Hematopoietic multipotent progenitor cell treated with erythropoietin and hydrocortisone succinate and interleukin-3 and kit ligand, for 6 days (in vitro differentiated cells): ENCODE measurements around the gene MTPN.

ENCODE experiments used
- DNase-seq: peaks from one replicate; pipeline ENCODE4 v3.0.0-alpha.2; 2015

Gene MTPN

GRCh38 chr7:135950972-135951371, 26.2 kb downstream of the MTPN start:
- no peak for DNase-seq

- no peak for DNase-seq
Observed at GRCh38 chr7:135950429-135950828, 26.7 kb downstream of the MTPN start.

- no peak for DNase-seq
Observed at GRCh38 chr7:135946289-135947055, 30.7 kb downstream of the MTPN start.

- DNase-seq: peak; percentile 68
Observed at GRCh38 chr7:135944753-135945152, 32.4 kb downstream of the MTPN start.

DNA sequence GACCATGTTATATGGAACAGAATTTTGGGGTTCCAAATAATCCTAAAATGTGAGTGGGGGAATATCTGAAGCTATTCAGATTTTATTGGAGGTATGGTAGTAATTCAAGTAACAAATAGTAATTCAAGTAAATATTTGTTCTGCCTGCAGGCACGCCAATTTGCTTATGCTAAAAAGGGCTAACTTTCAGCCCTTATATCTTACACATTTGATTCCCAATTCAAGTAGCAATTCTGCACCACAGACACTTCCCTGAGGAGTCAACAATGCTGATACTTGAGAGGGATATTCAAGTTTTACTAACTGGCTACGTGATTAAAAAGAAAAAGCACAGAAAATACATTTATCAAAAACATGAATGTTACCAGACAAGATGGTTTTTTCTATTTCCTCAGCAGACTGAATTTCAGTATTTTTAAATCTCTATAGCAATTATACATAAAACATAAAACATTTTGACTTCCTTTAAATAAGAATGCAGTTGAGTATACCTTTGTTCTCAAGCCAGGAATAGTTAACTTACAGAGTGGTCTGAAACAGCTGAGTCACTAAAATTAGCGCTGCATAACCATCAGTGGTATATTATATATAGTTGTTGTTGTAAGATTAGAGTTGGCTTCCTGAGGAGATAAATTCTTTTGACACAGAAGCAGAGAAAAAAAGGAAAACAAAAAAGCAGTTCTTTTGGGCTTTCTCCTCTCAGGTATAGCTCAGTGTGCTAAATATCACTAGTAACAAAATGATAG, 33.9 kb downstream of the MTPN start:
- DNase-seq: peak; percentile 81

DNA sequence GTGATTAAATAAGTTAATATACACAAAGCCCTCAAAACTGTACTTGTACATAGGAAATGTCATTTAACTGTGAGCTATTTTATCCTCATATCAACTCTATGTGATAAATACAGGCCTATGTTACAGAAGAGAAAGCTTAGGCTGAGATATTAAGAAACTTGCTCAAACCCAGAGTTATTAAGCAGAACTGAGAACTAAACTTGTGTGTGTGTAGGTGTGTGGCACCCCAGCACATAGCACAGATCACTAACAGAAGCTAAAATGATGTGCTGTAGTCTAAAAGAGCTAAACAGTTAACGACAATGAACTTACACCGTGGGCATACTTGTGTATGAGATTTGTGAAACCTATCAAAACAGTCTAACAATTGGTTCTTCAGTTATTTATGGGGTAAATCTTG, 34.5 kb downstream of the MTPN start:
- DNase-seq: no peak

- DNase-seq: no peak
Observed at GRCh38 chr7:135940077-135941075, 36.8 kb downstream of the MTPN start.

DNA sequence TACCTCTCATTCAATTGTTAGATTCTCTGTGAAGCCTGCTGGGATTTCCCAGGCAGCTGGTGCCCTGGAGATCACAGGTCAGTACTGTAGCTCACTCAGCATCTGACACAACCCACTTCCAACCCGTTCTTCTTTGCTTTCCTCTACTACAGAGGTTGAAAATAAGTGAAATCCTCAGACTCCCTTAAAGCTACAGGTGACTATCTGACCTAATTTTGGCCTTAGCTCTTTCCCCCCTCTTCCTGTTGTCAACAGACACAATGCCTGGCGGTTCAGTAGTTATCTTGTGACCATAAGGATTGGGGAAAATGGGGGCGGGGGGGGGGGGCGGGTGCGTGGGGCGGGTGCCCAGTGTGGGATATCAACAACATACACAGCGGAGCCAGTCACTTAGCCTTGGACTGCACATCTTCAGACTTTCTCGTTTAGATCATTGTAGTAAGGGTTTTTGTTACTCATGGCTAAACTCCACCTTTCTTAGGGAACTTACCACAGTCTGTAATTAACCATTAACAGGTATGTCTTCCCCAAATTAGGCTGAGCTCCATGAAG, 37.8 kb downstream of the MTPN start:
- DNase-seq: peak; percentile 56

DNA sequence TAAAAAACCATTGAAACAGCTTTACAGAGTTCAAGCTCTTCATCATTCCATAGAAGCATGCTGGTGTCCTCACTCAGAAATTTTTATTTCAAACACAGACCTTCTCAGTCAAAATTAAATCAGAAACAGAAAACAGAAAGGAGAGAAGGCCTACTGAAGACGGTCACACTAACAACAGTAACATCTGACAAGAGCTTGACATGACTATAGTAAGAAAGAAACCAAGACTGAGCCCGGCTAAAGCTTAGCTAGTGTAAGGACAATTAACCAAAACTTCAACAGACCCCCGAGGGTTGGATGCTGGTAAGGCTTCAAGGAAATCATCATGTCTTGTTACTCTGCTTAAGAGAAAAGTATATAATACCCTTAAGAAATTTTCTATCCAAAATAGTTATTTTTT, 38.6 kb downstream of the MTPN start:
- DNase-seq: no peak

DNA sequence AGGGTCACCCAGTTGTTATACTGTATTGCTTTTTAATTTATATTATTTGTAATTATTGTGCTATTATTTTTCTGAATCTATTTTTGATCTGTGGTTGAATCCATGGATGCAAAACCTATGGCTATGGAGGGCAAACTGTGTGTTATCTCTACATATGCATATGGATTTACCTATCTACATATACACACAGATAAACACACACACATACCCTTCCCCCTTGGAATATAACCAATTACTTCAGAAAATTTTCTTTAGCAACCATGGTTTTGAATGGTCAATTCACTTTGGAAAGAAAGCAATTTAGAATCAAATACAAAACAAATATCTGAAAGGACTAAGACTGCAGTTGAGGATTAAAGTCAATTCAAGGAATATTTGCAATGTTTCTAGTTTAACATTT, 39.1 kb downstream of the MTPN start:
- DNase-seq: no peak

- DNase-seq: peak; percentile 33
Observed at GRCh38 chr7:135936497-135937217, 40.5 kb downstream of the MTPN start.

GRCh38 chr7:135934651-135935050, 42.5 kb downstream of the MTPN start:
- DNase-seq: no peak

GRCh38 chr7:135933509-135934188, 43.5 kb downstream of the MTPN start:
- DNase-seq: peak; percentile 28

- DNase-seq: no peak
Observed at GRCh38 chr7:135932131-135932530, 45.0 kb downstream of the MTPN start.

- DNase-seq: no peak
Observed at GRCh38 chr7:135930565-135931461, 46.3 kb downstream of the MTPN start.

GRCh38 chr7:135929722-135930141, 47.4 kb downstream of the MTPN start:
- no peak for DNase-seq

GRCh38 chr7:135929249-135929648, 47.9 kb downstream of the MTPN start:
- DNase-seq: no peak

DNA sequence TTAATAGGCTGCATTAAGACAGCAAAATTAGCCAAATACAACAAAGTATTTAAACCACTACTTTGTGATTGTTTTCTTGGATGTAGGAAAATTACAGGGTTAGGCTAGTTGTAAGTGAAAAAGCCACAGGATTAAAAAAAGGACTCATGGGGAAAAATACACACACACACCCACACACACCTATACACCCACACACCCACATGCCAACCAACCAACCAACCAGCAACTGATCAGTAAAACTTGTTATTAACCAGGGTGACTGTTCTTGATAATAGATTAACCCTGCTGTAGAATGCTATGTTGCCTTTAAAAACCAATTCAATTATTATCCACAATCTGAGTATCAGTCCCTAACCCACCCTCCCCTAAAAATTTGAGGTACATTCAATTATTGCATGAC, 49.0 kb downstream of the MTPN start:
- no peak for DNase-seq

DNA sequence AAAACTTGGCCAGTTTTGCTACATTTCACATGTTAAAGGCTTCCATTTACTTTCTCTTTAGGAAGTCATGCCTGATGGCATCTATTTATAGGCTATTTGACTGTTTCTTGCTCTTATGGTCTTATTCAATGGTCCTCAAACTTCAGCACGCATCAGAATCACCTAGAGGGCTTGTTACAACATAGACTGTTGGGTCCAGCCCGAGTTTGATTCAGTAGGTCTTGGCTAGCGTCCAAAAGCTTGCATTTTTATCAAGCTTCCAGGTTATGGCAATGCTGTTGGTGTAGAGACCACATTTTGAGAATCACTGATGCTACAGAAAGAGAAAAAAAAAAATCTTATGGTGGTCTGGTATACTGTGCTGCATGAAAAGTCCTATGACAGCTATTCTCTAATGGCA, 51.9 kb downstream of the MTPN start:
- DNase-seq: peak; percentile 54

DNA sequence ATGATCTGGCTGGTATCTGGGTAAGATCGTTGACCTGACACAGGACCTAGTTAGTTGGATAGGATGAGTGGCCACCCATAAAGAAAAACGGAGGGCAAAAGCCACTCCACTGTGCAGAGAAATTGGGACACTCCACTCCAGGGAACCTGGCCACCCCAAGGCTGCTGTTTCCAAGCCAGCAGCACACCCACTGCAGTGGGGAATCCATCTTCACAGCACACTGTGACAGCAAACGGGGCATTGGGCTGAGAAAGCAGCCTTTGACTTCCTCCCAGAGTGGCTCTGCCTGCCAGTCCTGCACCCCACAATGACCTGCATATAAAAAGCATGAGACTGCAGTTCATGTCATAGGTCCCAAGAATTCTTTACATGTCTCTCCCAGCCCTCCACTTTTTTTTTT, 52.9 kb downstream of the MTPN start:
- no peak for DNase-seq
